B cell (primary cell): ENCODE results near the gene DENND2C. TPM values are rescaled to one million over a fixed set of nuclear protein-coding genes. Genes with fewer than 3 reads are reported as not detected.

Experiments used
- ATAC-seq: fragments of 200-7000 bp; cut with Tn5 transposase; one replicate; pipeline ENCODE4 v1.10.0; 2021; ENCODE audit warnings: low read depth, mild to moderate bottlenecking, moderate number of reproducible peaks, moderate library complexity
- CTCF ChIA-PET: fragments of 350-600 bp; sonication (Branson Sonifier 250); formaldehyde crosslinking; loops from one replicate; lab custom pipeline; 2021; ENCODE audit warnings: antibody characterized with exemption, inconsistent platforms; lab: Charles Lee
- POLR2A ChIA-PET: fragments of 350-600 bp; sonication (Branson Sonifier 250); formaldehyde crosslinking; loops from one replicate; lab custom pipeline; 2021; ENCODE audit warnings: antibody characterized with exemption; lab: Charles Lee
- DNase-seq: peaks from one replicate; pipeline ENCODE4 v3.0.0; 2013
- H2AFZ ChIP-seq: 2 replicates; pipeline ENCODE4 v1.6.1; 2012; ENCODE audit warnings: mild to moderate bottlenecking, low read depth, low read length; ENCODE audit not compliant: insufficient read depth, poor library complexity, severe bottlenecking
- H3K27ac ChIP-seq, 2 donors: 1 replicate in 1 of 2; 2 replicates in 1 of 2; pipeline ENCODE4 v1.5.1; 2012 to 2013; ENCODE audit warnings: low read length in 2 of 2, mild to moderate bottlenecking in 2 of 2, moderate library complexity in 1 of 2
- H3K27me3 ChIP-seq, 4 experiments: fragments of 200-600 bp in 1 of 4; sonication (generic) in 1 of 4; replicated peaks in 1 of 4; 1 replicate in 2 of 4; 2 replicates in 2 of 4; pipeline versions ENCODE4 v1.6.1 to v1.7.0; 2013 to 2016; ENCODE audit warnings: low read length in 3 of 4, mild to moderate bottlenecking in 2 of 4, mixed read lengths in 1 of 4, moderate library complexity in 1 of 4; ENCODE audit not compliant: insufficient read depth in 4 of 4, control insufficient read depth in 3 of 4; ENCODE audit errors: control extremely low read depth in 1 of 4
- H3K36me3 ChIP-seq, 2 experiments: replicated peaks in 1 of 2; 1 replicate in 1 of 2; 2 replicates in 1 of 2; pipeline versions ENCODE4 v1.6.1 to v1.7.1; 2013; ENCODE audit warnings: low read length in 1 of 2; ENCODE audit not compliant: insufficient read depth in 2 of 2, control insufficient read depth in 1 of 2; ENCODE audit errors: control extremely low read depth in 1 of 2, extremely low read depth in 1 of 2
- H3K4me1 ChIP-seq, 2 donors: fragments of 200-600 bp in 1 of 2; sonication (generic) in 1 of 2; 1 replicate in 1 of 2; 2 replicates in 1 of 2; pipeline versions ENCODE4 v1.5.1 to v1.6.1; 2013 to 2017; ENCODE audit warnings: low read length in 2 of 2; ENCODE audit not compliant: control insufficient read depth in 2 of 2, insufficient read depth in 2 of 2
- H3K4me2 ChIP-seq: replicated peaks from 2 replicates; pipeline ENCODE3; 2012; ENCODE audit warnings: mild to moderate bottlenecking, low read depth, low read length; ENCODE audit not compliant: poor library complexity, severe bottlenecking
- H3K4me3 ChIP-seq, 5 experiments: fragments of 200-600 bp in 1 of 5; sonication (generic) in 1 of 5; 1 replicate in 3 of 5; 2 replicates in 2 of 5; pipeline versions ENCODE4 v1.5.1 to v1.7.0; 2011 to 2016; ENCODE audit warnings: low read length in 4 of 5, mild to moderate bottlenecking in 4 of 5, low read depth in 2 of 5, control low read depth in 1 of 5, moderate library complexity in 1 of 5; ENCODE audit not compliant: insufficient read depth in 1 of 5; ENCODE audit errors: control extremely low read depth in 1 of 5, extremely low read depth in 1 of 5
- H3K79me2 ChIP-seq: fragments of 200-600 bp; sonication (generic); one replicate; pipeline ENCODE4 v1.6.0; 2016; ENCODE audit warnings: low read length; ENCODE audit not compliant: control insufficient read depth, insufficient read depth
- H3K9ac ChIP-seq: fragments of 200-600 bp; sonication (generic); 2 replicates; pipeline ENCODE4 v1.6.1; 2017; ENCODE audit warnings: mild to moderate bottlenecking, low read length, moderate library complexity
- H3K9me3 ChIP-seq, 3 donors: one replicate each; pipeline versions ENCODE4 v1.6.1 to v1.7.1; 2013; ENCODE audit warnings: low read length in 2 of 3; ENCODE audit not compliant: control insufficient read depth in 2 of 3, insufficient read depth in 1 of 3; ENCODE audit errors: control extremely low read depth in 1 of 3
- H4K20me1 ChIP-seq: 2 replicates; pipeline ENCODE4 v1.6.0; 2012; ENCODE audit warnings: mild to moderate bottlenecking, low read length; ENCODE audit not compliant: insufficient read depth, control insufficient read depth, poor library complexity, severe bottlenecking
- H3K27ac Mint-ChIP-seq: one replicate; pipeline ENCODE4 v1.8.0; 2021; ENCODE audit warnings: mixed read lengths
- H3K27me3 Mint-ChIP-seq: one replicate; pipeline ENCODE4 v1.8.0; 2021; ENCODE audit warnings: mixed read lengths
- H3K4me1 Mint-ChIP-seq: one replicate; pipeline ENCODE4 v1.8.0; 2021; ENCODE audit warnings: mixed read lengths
- H3K4me3 Mint-ChIP-seq: one replicate; pipeline ENCODE4 v1.8.0; 2021; ENCODE audit warnings: mixed read lengths
- H3K9me3 Mint-ChIP-seq: one replicate; pipeline ENCODE4 v1.8.0; 2022; ENCODE audit warnings: mixed read lengths; ENCODE audit not compliant: insufficient read depth
- CTCF ChIP-seq: fragments of 200-600 bp; IDR thresholded peaks from one replicate; pipeline ENCODE4 v1.8.0; 2022; ENCODE audit warnings: antibody characterized with exemption, mild to moderate bottlenecking
- EZH2 ChIP-seq: IDR thresholded peaks from 2 replicates; pipeline ENCODE4 v1.6.1; 2012; ENCODE audit warnings: borderline replicate concordance, low read depth, mild to moderate bottlenecking, moderate library complexity, low read length; ENCODE audit not compliant: insufficient read depth, poor library complexity, severe bottlenecking
- WGBS: methylation state at CpG from one replicate; pipeline ENCODE4 v1.1.5; 2013; ENCODE audit warnings: missing lambda C conversion rate; ENCODE audit not compliant: insufficient coverage; 5-methylcytosine and 5-hydroxymethylcytosine counted together
- intact Hi-C: fragments of 100-400 bp; cut with micrococcal nuclease; formaldehyde crosslinking; loops from one replicate; pipeline ENCODE4 v1.10.0; 2022
- polyA plus RNA-seq: library from polyadenylated mRNA; depleted of rRNA; stranded (reverse); fragments of >200 nt; gene quantifications from 2 replicates; pipeline ENCODE4 v1.2.3, GENCODE V29; 2012
- total RNA-seq, 2 donors: library from RNA; stranded (reverse); fragments of 120-200 nt in 1 of 2; gene quantifications; 1 replicate in 1 of 2; 2 replicates in 1 of 2; pipeline versions ENCODE4 v1.2.3 to v1.2.4, GENCODE V29; 2013 to 2022

DENND2C gene
- total and polyA plus RNA-seq, 2 donors (not counting 1 experiment from before 2014, with no cell fraction given), result 0.18 to 0.76 TPM

GRCh38 chr1:114581335-114582287, 88.2 kb downstream of the DENND2C start, which contains the start of gene BCAS2:
BCAS2 (minus strand) TSS chr1:114581615; CDS start chr1:114581591, 24 bp downstream.
- DNase-seq (peak; percentile 98), ATAC-seq (peak; percentile 95)
- Histone ChIP-seq H3K79me2 (peaks cover 43% of the 10 kb centered on the region), H3K9me3 (peaks cover 0 to 6% (median 0%) of the 10 kb centered on the region in 3 donors), H2AFZ (peak within 1 kb of the TSS; percentile 87), H3K27me3 (no peaks in the 10 kb centered on the region), H3K36me3 (peaks cover 0 to 23% of the 10 kb centered on the region in 2 experiments), H3K9ac (peak within 1 kb of the TSS; percentile 83), H3K4me1 (peaks cover 15 to 18% of the 10 kb centered on the region in 2 donors), H3K27ac (peak within 1 kb of the TSS; percentile 87 to 95), H4K20me1 (peaks cover 6% of the 10 kb centered on the region), H3K4me3 (peak within 1 kb of the TSS; percentile 59 to 91 (median 85)), H3K4me2 (peak within 1 kb of the TSS; percentile 76)
- no peaks in the 10 kb centered on the region for H3K9me3 Mint-ChIP-seq
- no peaks in the 10 kb centered on the region for H3K27me3 Mint-ChIP-seq
- POLR2A ChIA-PET, result interaction anchor here (0.9 to 1.5 kb wide), 3 partner anchors 70 to 71 kb away, joined by 3 to 5 read pairs (median 3); partner anchors contain the start of gene TRIM33
- under 1% methylated on average over 27 of the region's 40 CpGs for WGBS
- intact Hi-C loops, result loop anchor here (1.0 to 2.0 kb wide), 11 partner anchors 23 to 1191 kb away; partner anchors contain the start of genes CSDE1, DCLRE1B, DENND2C and HIPK1
- CTCF ChIA-PET, result interaction anchor here (2.0 kb wide), 2 partner anchors 23 to 235 kb away, joined by 6 to 9 read pairs; no protein-coding TSS in a partner anchor
- H3K27ac Mint-ChIP-seq, result peak within 1 kb of the TSS; percentile 99
- TF ChIP-seq EZH2, result no peak
- TF ChIP-seq CTCF, result no peak
- H3K4me1 Mint-ChIP-seq, result peaks cover 30% of the 10 kb centered on the region
- H3K4me3 Mint-ChIP-seq, result peak within 1 kb of the TSS; percentile 99
